Keratinocyte (primary cell): ENCODE measurements around the gene CCDC186.

Experiments used
- CTCF ChIP-seq, 3 experiments: IDR thresholded peaks in 1 of 3; conservative IDR thresholded peaks in 1 of 3; optimal IDR thresholded peaks in 1 of 3; 2 replicates in 2 of 3; 3 replicates in 1 of 3; pipeline versions ENCODE3 to v1.5.1; 2011; ENCODE audit warnings: low read length in 3 of 3, mild to moderate bottlenecking in 3 of 3, moderate library complexity in 2 of 3, control low read depth in 1 of 3, inconsistent platforms in 1 of 3; ENCODE audit not compliant: insufficient read depth in 2 of 3; ENCODE audit errors: extremely low read depth in 1 of 3
- EZH2 ChIP-seq: IDR thresholded peaks from one replicate; pipeline ENCODE4 v1.6.1; 2012; ENCODE audit warnings: inconsistent platforms, mild to moderate bottlenecking, low read length, moderate library complexity

- TF ChIP-seq EZH2 (no peak), CTCF (optimal IDR thresholded peaks at IDR 0.05 in 1 of 3, IDR thresholded peaks at IDR 0.05 in 1 of 3, conservative IDR thresholded peaks at IDR 0.05 in 1 of 3; ENCODE audit: extremely low read depth in 1 of 3, insufficient read depth in 2 of 3, low read length in 3 of 3) (no peak)
These were observed 8.0 kb downstream of the CCDC186 start for GRCh38 chr10:114166043-114166442.
